ENCODE data around the gene DNAJC3. TPM values are rescaled to one million over a fixed set of nuclear protein-coding genes. Genes with fewer than 3 reads are reported as not detected.
"Not testable (repeated sequence)": the region's sequence is repeated elsewhere in the genome, so short reads cannot be mapped to it uniquely, and the experiment has no call there.

DNAJC3 gene
- total RNA-seq, 1 donor from 2014 or later = 31.6 TPM

GRCh38 chr13:95710313-95710712, 33.4 kb downstream of the DNAJC3 start:
- intact Hi-C loops (cut with micrococcal nuclease) = no loop called here

- intact Hi-C loops (cut with micrococcal nuclease) = not testable (repeated sequence)
Measured at GRCh38 chr13:95712846-95713245, 35.9 kb downstream of the DNAJC3 start.

DNA sequence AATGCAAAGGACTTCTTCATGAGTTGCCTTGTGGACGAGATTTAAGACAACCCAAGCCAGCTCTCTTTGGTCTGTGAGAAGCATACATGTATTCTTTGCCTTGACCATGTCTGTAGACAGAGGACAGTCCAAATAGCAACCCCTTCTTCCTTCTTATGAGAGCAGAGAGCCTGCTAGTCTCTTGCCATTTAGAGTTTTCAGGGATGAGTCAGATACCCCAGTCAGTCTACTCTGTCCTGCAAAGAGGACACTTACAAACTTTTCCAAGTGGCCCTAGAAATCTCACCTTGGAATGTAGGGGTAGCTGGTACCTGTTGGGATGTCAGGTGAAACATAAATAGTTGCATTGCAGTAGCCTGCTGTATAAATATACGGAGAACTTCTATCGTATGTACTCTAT, 36.7 kb downstream of the DNAJC3 start:
- intact Hi-C loops (cut with micrococcal nuclease) = no loop called here

GRCh38 chr13:95714142-95714832, 37.3 kb downstream of the DNAJC3 start:
- intact Hi-C loops (cut with micrococcal nuclease) = no loop called here

DNA sequence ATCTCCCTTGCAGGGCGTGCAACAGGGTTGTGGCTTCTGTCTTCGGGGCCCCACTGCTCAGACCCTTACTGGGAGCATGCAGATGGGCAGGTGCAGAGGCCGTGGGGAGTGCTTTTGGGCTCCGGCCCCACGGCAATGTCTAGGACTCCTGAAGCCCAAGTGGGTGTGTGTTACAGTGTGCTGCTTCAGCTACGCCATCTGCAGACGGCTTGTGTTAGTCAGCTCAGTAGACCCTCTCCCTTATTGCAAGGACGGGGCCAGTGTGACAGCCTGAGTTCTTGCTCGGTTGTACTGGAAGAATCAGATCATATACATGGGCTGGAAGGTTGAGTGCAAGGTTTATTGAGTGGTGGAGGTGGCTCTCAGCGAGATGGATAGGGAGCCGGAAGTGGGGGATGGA, 39.3 kb downstream of the DNAJC3 start:
- intact Hi-C loops (cut with micrococcal nuclease) = no loop called here

GRCh38 chr13:95722241-95722640, 45.3 kb downstream of the DNAJC3 start:
- intact Hi-C loops (cut with micrococcal nuclease) = no loop called here

DNA sequence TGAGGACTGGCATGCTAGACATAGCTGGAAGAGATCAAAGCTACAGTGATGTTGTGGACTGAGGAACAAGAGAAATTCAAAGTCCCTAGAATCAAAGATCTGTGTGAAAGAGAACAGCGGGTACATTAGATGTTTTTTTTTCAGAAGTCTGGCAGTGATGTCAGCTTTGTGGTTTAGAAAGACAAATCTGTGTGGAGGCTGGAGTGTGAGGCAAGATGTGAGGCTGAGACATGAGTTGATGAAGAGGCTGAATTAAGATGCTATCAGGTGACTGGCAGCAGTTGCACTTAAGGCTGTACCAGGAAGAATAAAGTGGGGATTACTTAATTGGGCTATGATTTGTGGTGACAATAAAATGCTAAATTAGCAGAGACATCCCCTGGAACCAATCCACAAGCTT, 46.5 kb downstream of the DNAJC3 start:
- intact Hi-C loops (cut with micrococcal nuclease) = no loop called here

DNA sequence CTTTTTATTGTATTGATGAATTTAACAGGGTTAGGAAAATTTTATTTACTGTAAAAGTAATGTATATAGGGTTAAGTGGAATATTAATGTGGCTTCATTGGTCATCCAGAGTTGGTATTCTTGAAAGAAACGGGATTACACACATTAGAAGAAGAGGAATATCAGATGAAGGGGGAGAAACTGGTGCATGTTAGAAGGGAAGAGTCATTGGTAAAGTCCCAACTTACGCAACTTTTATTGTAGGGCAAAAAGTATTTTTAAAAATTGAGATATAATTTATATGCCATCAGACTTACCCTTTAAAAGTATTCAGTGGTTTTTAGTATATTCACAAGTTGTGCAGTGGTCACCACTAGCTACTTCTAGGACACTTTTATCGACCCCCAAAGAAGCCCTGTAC, 47.3 kb downstream of the DNAJC3 start:
- intact Hi-C loops (cut with micrococcal nuclease) = no loop called here

- intact Hi-C loops (cut with micrococcal nuclease) = no loop called here
Measured at GRCh38 chr13:95726876-95727275, 49.9 kb downstream of the DNAJC3 start.

GRCh38 chr13:95728957-95729356, 52.0 kb downstream of the DNAJC3 start:
- intact Hi-C loops (cut with micrococcal nuclease) = no loop called here

DNA sequence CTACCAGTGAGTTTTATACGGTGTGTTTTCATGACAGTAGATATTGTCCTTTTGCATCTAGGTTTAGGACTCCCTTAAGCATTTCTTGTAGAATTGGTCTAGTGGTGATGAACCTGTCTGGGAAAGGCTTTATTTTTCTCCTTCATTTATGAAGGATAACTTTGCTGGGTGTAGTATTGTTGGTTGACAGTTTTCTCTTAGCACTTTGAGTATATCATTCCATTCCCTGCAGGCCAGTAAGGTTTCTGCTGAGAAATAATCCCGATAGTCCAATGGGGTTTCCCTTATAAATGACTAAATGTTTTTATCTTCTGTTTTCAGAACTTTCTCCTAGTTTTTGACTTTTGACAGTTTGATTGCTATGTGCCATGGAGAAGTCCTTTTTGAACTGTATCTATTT, 57.2 kb downstream of the DNAJC3 start:
- intact Hi-C loops (cut with micrococcal nuclease) = no loop called here

DNA sequence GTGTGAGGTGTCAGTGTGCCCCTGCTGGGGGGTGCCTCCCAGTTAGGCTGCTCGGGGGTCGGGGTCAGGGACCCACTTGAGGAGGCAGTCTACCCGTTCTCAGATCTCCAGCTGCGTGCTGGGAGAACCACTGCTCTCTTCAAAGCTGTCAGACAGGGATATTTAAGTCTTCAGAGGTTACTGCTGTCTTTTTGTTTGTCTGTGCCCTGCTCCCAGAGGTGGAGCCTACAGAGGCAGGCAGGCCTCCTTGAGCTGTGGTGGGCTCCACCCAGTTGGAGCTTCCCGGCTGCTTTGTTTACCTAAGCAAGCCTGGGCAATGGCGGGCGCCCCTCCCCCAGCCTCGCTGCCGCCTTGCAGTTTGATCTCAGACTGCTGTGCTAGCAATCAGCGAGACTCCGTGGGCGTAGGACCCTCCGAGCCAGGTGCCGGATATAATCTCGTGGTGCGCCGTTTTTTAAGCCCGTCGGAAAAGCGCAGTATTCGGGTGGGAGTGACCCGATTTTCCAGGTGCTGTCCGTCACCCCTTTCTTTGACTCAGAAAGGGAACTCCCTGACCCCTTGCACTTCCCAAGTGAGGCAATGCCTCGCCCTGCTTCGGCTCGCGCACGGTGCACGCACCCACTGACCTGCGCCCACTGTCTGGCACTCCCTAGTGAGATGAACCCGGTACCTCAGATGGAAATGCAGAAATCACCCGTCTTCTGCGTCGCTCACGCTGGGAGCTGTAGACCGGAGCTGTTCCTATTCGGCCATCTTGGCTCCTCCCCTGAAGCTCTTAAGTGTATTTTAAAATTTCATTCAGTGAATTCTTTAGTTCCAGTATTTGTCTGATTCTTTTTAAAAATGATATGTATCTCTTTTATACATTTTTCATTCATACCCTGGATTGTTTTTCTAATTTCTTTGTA, 63.4 kb downstream of the DNAJC3 start:
- intact Hi-C loops (cut with micrococcal nuclease) = not testable (repeated sequence)

- intact Hi-C loops (cut with micrococcal nuclease) = no loop called here
Measured at GRCh38 chr13:95740979-95741320, 64.0 kb downstream of the DNAJC3 start.

- intact Hi-C loops (cut with micrococcal nuclease) = no loop called here
Measured at GRCh38 chr13:95741584-95742563, 64.9 kb downstream of the DNAJC3 start.

- intact Hi-C loops (cut with micrococcal nuclease) = no loop called here
Measured at GRCh38 chr13:95743192-95743591, 66.3 kb downstream of the DNAJC3 start.

GRCh38 chr13:95745289-95745688, 68.3 kb downstream of the DNAJC3 start:
- intact Hi-C loops (cut with micrococcal nuclease) = no loop called here

- intact Hi-C loops (cut with micrococcal nuclease) = no loop called here
Measured at GRCh38 chr13:95745752-95746151, 68.8 kb downstream of the DNAJC3 start.

GRCh38 chr13:95749545-95749944, 72.6 kb downstream of the DNAJC3 start:
- intact Hi-C loops (cut with micrococcal nuclease) = no loop called here

DNA sequence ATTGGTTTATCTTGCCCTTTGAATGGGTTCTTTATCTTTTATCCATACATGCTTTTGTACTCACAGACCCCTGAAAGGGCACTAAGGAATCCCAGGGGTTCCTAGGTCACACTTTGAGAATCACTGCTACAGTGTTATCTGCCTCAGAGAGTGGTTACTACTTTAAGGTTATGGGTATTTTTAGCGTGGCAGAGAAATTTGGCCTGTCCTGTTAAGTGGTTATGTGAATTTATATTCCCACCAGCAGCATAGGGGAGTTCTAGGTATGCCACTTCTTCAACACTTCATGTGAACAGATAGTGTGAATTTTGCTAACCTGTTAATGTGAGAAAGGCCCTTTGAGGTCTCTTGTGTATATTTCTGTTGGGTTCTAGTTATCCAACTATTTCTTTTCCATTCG, 75.7 kb downstream of the DNAJC3 start:
- intact Hi-C loops (cut with micrococcal nuclease) = no loop called here

DNA sequence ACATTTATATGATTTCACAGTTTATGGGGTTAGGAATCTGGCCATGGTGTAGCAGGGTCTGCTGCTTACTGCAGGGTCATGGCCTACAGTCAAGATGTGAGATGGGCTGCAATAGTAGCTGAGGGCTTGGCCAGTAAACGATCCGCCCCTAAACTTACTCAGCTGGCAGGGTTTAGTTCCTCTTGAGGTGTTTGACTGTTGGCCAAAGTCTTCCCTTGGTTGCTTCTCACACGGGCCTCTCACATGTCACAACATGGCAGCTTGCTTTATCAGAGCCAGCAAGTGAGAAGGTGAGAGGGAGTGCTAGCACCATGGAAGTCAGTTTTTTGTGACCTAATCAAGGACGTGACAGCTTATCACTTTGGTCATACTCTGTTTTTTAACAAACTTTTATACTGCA, 77.1 kb downstream of the DNAJC3 start:
- intact Hi-C loops (cut with micrococcal nuclease) = no loop called here

DNA sequence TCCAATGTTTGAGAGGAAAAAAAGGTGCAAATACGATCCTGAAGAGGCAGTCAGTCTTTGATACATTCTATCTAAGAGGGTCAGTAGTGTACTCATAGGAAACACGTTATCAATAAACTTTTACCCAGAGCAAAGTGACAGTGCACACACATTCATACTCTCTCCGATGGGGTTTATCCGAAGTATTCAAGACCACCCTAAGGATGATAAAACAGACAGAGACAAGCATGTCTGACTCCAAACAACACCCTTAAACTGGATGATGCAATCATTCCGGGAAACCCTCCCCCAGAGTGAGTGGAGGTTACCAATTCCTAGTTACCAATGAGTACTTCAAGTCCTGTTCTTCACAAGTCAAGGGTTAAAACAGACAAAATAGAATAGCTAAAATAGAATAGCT, 79.1 kb downstream of the DNAJC3 start:
- intact Hi-C loops (cut with micrococcal nuclease) = no loop called here

GRCh38 chr13:95762626-95763025, 85.7 kb downstream of the DNAJC3 start:
- intact Hi-C loops (cut with micrococcal nuclease) = not testable (repeated sequence)

Data from T-helper 2 cell treated with Interferon-gamma antibody and Interleukin-4, amounts not matched to agents 100 ng/mL and 5 ng/mL, for 36 hours (primary cell).